Iris pigment epithelial cell (primary cell): ENCODE measurements around the gene ME3.
"Not testable (repeated sequence)": the region's sequence is repeated elsewhere in the genome, so short reads cannot be mapped to it uniquely, and the experiment has no call there.

Source experiments
- DNase-seq: peaks from one replicate; pipeline ENCODE4 v3.0.0-alpha.2; 2011; ENCODE audit warnings: low read depth

The ME3 gene

GRCh38 chr11:86620891-86621521 lies 51.4 kb downstream of the ME3 start:
- DNase-seq, result peak; percentile 83

GRCh38 chr11:86619428-86619827 lies 53.0 kb downstream of the ME3 start:
- not testable (repeated sequence) for DNase-seq

DNA sequence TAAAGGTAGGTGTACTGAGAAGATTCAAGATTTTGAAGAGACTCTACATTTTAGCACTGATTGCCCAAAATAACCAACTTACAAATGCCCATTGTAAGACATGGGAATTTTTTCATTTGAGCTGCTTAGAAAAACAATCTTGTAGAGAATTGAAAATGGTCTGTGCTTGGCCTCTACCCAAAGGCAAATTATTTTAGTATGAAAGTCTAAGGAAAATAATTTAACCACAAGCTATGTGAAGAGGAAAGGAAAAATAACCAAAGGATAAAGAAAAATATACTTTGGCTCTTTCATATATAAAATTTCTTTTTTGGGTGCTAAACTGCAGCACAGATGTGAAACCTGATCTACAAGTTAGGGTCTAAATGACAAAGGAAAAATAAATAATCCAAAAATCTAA lies 54.9 kb downstream of the ME3 start:
- DNase-seq, result peak; percentile 54

- DNase-seq, result no peak
These were observed 56.9 kb downstream of the ME3 start for GRCh38 chr11:86615487-86615886.

- DNase-seq, result no peak
These were observed 61.7 kb downstream of the ME3 start for GRCh38 chr11:86610559-86611341.

DNA sequence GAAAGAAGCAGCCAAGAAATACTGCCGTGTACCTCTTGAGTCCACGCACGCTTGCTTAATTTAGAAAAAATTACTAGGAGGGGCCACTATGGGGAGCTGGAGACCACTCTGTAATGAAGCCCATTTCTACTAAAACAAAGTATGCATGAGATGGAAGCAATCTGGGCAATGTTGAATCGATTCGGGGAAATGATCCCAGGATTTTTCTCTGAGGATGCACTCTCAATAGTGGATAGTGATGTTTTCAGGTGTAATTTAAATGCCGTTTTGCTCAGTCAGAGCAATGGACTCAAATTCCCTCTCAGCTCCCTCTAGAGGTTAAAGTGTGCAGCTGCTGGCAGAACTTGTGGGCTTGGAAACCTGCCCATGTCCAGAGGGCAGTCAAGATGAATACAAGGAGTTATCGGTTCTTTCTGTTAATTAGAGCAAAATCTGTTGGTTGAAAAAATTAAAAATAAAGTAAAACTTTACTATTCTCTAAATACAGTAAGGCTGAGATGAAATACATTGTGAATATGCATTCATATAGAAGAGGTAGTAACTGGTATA lies 64.1 kb downstream of the ME3 start:
- peak; percentile 81 for DNase-seq

- DNase-seq, result peak; percentile 42
These were observed 65.5 kb downstream of the ME3 start for GRCh38 chr11:86606836-86607481.

GRCh38 chr11:86606270-86606835 lies 66.1 kb downstream of the ME3 start:
- DNase-seq, result no peak

GRCh38 chr11:86596861-86597586 lies 75.4 kb downstream of the ME3 start:
- DNase-seq, result peak; percentile 29

DNA sequence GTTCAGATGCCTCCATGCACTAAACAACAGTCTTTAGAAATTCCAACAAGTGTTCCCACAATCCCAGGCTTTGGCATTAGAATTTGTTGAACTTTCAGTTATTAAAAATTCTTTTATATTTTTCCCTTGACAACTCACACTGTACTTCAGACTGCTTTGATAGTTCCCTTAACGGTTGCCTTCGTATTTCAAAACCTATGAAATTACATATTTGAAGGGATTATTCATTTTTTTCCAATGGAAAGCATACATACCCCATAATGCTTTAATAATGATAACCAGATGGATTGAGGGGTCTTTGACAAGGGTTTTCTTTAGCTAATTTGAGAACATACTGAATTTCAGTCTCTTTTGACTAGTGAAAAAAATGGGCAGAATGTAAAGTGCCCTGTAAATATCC lies 76.5 kb downstream of the ME3 start:
- DNase-seq, result no peak

DNA sequence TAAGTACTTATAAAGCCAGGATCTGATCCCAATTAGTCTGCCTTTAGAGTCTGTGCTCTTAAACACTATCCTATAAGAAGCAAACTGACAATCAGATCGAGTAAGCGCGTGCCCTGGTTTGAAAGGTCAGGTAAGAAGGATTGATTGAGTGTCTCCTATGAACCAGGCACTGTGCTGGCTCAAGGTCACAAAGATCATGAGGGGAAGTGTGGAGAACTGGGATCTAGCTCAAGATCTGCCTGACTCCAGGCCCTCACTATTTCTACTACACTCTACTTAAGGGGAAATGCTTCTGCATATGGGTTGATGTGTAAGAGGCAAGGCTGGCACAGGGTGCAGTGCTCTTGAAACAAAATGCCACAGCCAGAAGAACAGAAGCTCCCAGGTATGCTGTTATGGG lies 77.0 kb downstream of the ME3 start:
- DNase-seq, result no peak

- peak; percentile 62 for DNase-seq
These were observed 77.7 kb downstream of the ME3 start for GRCh38 chr11:86594746-86595145.

DNA sequence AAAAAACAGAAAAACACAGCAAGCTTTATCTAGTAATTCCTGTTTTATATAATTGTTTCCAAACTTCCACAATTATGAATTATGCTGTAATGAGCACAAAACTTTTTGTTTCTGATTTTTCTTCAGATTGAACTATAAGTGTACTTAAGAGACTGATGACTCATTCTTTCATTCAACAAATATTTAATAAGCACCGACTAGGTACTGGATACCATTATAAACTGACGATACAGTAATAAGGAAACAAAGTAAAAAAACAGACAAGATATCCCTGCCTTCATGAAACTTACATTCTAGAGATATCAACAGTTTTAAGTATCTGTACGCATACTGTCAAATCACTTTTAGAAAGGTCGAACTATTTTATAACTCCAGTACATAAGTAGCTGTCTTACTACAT lies 78.6 kb downstream of the ME3 start:
- DNase-seq, result peak; percentile 24

DNA sequence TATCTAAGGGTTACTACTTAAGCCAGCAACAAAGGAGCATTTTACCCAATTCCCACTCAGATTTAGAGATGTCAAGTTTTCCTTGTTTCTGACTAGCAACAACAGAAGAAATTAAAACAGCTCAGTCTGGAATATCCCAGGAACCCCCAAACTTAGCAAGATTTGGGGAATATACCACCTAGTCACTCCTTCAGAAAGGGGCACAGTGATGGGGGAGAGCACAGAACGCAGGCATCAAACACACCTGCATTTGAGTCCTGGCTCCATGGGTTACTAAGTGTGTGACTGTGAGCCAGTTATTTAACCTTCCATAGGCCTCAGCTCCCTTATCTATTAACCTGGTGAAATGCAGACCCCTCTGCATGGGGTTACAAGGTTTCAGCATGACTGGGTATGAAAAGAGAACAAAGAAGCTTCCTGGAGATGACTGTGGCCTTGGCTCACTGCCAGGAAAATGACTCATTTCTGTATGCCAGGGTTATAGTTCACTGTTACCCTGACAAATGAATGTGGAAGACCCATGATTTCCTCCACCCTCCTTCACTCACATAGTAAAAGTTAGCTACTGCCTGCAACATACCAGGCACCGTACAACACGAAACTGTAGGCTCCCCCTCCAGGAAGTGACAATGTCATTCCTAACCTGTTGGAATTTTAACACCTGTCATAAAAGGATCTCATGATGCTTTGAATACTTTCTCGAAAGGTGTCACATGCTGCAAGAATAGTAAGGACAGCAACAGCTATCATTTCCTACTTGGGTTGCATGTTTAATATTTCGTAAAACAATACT lies 79.6 kb downstream of the ME3 start:
- peak; percentile 86 for DNase-seq

DNA sequence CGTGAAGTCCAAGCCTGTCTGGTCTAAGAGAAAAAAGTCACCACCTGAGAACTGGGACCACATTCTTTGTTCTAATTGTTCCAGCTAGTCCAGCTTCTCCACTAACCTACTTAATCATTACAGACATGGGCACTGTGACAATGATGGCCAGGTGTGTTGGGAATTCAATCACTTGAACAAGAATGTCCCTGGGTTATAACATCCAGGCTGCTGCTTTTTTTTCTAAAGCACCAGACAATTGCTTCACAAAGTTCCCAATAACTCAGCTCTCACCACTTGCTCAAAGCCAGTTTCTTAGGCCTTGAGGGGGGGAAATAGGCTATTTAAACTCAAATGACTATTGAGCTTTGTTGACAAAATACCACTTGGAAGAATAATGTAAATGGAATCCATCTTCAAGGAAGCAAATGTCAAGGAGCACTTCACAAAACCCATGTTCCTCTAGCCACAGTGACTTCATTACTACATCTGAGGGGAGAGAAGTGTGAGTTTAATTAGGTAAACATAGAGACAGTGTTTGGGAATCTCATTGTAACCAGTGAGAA lies 80.3 kb downstream of the ME3 start:
- DNase-seq, result peak; percentile 77

- peak; percentile 26 for DNase-seq
These were observed 80.8 kb downstream of the ME3 start for GRCh38 chr11:86591631-86592030.

- DNase-seq, result no peak
These were observed 82.4 kb downstream of the ME3 start for GRCh38 chr11:86589856-86590589.

- no peak for DNase-seq
These were observed 83.2 kb downstream of the ME3 start for GRCh38 chr11:86589204-86589603.

- no peak for DNase-seq
These were observed 83.8 kb downstream of the ME3 start for GRCh38 chr11:86588566-86589090.
